Stimulated activated CD8-positive, alpha-beta memory T cell treated with anti-CD3 and anti-CD28 coated beads, Interleukin-15, amount 100 ng/mL, for 1 hour (primary cell): Measurements from ENCODE around the gene GK2.

ENCODE experiments used
- DNase-seq: peaks from one replicate; pipeline ENCODE4 v3.0.0-alpha.2; 2020; ENCODE audit warnings: low read depth

The GK2 gene

DNA sequence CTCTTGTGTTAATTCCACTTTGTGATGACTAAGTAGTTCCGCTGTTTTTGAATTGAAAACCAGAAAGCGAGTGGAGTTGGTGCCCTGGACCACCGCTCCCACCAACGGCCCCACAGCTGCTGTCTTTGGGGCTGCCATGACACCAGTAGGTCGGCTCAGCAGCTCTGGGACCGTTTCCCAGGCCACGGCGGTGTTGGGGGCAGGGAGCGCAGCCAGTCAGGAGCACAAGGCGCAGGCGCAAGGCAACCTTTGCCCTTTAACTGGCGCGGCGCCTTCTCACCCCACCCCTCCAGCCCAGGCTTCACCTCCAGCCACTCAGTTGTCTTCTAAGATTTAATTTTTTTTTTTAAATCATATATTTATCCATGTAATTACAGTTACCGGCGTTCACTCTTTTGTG, at the start of gene GK2:
Gene GK2, minus strand, starts transcription at position 166 of the 400 bp plus-strand sequence. Its CDS starts 28 bp downstream, at position 138.
- no peak for DNase-seq

DNA sequence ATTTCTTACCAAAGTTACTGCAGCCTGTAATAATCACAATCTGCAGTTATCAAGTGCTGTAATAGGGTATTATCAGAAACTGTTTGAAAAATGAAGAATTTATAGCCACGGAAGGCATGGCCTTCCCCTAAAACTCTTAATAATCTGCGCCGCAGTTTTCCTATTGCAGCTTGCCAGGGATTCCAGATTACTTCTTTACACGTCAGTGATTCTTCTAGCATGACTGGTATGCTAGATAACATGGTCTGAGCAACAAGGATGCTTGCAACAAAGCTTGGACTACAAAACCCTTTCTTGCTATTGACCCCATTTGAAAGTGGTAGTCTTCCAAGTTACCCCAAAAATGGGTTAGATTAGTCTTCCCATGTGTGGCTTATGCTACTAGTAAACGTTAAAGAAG, 47.2 kb upstream of the GK2 start:
- DNase-seq, result no peak

DNA sequence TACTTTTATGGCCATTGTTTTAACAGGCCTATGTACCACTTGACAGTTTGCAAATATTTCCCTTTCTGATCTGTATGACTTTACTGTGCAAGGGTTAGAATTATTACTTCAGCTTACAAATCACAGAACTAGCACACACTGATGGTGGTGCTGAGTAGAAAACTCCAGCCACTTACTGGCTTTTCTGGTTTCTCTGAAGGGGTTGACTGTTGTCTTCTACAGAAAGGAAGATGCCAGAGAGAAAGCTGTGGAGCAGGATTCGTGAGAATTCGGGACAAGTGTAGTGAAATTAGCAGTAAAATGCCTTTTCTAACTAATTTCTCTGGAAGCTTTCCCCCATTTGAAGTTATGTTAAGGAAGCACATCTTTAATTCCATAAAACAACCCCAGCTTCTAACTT, 46.6 kb upstream of the GK2 start:
- DNase-seq, result no peak

DNA sequence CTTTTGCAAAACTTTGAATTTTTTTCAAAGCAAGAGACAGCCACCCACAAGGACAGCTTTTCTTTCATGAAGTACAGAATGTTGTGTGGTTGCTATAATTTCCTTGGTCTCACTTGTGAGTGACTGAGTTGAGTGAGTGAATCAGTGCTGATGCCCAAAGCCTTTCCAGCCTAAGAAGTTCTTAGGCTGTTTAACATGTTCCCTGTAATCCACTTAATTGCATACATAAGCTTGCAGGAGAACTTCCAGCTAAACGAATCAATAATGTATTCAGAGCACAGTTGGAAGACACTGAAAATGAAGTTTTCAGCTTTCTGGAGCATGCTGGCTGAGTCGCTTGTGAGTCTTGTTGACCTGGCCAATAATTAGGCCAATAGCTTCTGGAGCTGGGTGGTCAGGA, 42.0 kb upstream of the GK2 start:
- no peak for DNase-seq

DNA sequence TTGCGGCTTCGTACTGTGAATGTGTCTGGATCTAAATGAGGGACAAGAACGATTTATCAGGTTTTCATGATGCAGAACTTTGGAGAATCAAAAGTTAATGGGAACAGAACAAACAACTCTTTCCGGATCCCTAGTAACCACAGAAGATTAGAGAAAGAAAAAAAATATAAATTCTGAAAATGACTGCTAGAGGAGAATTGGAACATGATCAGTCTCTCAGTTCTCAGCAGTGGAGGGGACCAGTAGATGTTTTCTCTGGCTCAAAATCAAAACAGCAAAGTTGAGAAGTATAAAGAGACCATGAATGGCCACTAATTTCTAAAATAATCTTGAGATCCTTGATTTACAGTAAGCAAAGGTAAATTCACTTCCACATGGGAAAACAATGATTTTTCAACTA, 38.1 kb upstream of the GK2 start:
- no peak for DNase-seq

DNA sequence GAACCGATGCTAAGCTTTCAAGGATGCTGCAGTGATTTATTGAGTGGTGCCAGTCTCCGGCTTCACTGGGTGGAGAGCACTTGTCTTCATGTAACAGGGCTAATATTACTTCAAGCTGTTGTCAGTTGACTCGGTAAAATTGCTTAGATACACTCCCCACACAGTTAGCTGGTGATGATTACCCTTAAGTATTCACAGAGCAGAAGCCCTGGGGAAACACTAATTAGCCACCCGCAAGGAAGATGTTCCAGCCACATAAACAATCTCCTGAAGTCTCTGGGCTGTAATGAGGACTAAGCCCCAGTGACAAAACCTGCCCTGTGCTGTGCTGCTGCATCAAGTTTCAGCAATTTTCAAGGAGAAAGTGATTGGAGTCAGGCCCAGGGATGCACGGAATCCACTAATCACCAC, 37.3 kb upstream of the GK2 start:
- DNase-seq, result no peak

DNA sequence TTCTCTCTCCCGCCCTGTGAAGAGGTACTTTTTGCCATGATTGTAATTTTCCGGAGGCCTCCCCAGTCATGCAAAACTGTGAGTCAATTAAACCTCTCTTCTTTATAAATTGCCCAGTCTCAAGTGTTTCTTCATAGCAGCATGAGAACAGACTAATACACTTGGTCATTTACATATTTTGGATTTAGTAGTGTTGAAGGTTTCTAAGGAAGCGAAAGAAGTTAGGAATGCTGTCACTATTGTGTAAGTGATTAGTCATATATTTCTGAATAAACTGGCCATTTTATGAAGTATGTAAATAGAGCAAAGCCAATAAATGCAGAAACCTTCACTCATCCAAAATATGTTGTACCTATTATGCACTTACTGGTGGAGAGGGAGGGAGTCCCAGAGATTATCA, 34.4 kb upstream of the GK2 start:
- DNase-seq, result no peak

DNA sequence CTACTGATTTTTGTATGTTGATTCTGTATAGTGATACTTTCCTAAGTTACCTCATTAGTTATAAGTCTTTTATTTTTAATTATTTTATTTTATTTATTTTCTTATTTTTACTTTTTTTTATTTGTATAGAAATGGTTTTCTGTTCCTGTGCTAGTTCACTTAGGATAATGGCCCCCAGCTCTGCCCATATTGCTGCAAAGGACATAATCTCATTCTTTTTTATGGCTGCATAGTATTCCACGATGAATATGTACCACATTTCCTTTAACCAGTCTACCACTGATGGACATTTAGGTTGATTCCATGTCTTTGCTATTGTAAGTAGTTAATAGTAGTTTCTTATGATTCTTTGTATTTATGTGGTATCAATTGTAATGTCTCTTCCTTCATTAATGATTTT, 31.5 kb upstream of the GK2 start:
- DNase-seq, result no peak

DNA sequence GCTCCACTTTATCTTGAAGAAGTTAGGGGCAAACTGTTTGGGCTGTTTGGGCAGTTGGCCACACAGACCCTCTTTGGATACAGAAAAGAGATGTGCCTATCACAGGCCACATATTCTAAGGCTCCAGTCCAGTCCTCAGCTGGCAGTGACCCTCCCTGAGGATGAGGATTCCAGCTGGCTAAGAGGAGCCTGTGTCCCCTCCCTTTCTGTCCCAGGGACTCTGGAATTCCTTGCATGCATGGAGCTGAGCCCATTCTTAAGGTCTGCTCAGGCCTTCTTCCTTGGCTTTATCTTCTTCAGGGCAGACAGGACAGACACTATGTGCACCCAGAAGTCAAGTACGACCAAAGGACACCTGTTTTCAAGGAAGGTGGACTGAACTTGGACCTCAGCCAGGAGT, 23.8 kb upstream of the GK2 start:
- no peak for DNase-seq

DNA sequence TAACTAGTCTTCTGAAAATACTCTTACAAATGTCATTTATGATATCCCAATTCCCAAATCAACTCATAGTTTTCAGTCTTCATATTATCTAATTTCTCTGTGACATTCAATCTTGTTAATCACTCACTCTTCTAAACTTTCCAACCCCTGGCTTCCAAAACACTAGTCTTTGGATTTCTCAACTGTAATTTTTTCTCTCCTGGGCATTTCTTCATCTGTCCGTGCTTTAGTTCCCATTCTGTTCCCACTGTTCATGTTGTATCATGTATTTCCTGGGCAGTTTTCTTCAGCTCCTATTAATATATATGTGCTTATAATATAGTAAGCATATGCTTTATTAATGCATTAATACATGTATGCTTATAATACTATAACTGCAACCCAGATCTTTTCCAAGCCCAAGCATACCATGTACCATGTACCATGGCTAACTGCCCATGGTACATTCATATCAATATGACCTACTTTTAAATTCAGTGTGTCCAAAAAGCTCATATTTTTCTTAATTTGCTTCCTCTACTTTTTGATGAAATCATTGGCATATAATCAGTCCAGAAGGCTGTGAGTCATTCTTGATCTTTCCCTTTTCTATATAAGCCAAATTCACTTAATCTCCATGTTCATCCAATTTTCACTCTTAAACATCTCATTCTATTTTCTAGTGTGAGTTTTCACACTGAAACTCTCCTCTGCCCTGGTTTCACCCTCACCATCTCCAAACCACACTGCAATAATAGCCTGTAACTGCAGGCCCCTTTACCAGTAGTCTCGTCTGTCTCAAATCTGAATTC, 21.3 kb upstream of the GK2 start:
- DNase-seq, result no peak

DNA sequence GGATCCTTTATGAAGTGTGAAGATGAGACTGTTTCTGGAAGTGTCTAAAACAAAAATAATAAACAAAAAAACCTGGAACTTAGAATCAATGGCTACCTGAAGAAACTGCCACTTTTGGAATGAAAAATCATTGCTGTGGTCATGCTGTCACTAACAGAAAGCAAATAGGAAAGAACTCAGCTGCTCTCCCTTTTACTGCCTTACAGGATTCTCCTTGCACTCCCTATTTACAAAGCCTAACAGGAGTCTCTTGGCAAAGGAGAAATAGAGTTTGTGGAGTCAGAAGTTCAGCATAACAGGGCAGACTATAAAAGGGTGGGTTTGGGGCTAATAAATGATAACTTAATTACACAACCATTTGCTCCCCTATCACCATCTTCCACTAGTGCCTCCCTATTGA, 19.0 kb upstream of the GK2 start:
- DNase-seq, result no peak

DNA sequence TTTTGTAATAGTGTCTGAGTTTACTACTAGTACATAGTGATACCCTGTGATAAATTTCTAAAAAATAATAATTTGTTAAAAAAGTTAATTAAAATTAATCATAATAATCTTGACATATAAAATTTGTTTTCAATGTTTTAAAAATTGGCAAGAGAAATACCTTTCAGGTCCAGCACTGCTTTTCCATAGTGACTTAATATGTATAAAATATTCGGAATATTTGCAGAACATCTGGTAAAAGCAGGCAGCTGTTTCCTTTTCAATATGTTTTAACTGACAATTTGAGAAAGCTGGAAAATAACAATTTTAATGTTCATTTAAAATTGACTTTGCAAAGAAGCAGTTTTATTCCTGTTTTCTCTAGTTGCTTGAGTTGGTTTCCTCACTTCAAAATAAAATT, 17.6 kb upstream of the GK2 start:
- DNase-seq, result no peak

DNA sequence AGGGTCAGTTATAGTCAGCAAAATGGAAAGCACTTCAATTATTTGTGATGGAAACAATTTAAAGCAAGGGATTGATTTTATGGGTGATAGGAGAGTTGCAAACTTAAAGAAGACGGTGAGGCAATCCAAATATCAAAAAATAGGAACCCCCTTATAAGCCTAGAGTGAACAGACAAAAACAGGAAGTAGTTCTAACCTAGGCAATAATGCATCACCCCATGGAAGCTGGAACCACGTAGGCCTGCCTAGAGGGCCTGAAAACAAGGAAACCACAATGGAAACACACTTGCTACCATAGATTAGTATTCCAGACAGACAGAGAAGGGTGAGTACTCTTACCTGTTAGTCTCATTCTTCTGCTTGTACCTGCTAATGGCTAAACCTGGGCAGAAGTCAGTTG, 13.5 kb upstream of the GK2 start:
- no peak for DNase-seq

DNA sequence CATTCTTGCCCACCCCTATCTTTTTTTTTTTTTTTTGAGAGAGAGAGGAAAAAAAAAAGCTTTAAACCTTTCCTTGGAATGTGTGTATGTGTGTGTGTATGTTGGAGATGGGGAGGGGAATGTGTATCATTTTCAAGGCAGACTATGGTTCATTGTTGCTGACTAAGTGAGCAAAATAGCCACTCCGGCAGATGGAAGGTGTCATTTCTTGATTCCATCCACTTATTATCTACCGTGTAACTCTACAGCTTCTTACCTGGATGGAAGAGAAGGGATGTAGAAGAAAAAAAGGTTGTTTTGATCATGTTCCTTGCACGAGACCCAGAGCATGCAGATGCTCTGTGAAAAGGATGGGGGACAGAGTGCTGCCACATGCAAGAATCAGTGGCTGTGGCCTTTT, 5.9 kb upstream of the GK2 start:
- no peak for DNase-seq

DNA sequence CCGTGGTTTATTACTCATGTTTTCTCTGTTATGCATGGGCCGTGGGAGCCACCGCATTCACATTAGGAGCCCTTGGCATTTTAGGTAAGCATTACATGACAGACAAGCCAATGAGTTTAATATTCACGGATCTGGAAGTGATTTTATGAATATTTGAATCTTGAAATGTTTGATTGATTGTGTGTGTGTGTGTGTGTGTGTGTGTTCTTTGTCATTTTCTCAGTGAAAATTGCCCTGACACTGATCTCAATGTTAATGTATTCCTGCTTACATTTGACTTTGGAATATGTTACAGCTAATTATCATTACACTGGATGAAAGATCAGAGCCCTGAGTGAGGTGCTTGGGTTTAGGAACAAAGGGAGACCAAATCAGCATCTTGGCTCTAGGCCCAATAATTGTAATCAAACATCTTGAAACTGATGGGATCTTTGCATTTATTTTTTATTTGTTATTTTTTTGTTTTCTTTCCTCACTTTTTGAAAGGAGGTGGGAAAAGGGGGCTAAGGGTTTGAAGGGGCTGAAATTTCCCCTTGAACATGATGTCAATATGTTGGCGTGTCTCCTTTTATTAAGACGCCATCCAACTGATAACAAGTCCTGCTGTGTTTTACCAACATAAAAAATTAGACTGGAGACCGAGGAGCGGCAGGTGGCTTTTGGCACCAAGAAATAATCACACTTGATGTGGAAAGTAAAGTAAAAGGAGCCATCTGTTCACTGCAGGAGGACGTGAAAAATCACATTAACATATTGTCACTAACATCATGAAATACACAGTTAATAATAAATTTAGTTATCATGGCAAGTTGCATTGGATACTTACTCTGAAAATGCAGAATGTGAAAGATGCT, 5.2 kb upstream of the GK2 start:
- no peak for DNase-seq

DNA sequence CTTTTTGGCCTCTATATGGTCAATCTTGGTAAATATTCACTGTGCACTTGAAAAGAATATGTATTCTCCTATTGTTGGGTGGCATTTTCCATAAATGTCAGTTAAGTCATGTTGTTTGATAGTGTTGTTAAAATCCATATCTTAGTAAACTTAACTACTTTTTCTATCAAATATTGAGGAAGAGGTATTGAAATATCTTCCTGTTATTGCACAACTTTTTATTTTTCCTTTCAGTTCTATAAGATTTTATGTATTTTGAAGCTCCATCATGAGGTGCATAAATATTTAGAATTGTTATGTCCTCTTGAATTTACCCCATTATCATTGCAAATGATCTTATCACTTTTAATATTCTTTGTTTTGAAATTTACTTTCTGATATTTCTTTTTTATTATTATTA, 3.4 kb downstream of the GK2 start:
- DNase-seq, result no peak

DNA sequence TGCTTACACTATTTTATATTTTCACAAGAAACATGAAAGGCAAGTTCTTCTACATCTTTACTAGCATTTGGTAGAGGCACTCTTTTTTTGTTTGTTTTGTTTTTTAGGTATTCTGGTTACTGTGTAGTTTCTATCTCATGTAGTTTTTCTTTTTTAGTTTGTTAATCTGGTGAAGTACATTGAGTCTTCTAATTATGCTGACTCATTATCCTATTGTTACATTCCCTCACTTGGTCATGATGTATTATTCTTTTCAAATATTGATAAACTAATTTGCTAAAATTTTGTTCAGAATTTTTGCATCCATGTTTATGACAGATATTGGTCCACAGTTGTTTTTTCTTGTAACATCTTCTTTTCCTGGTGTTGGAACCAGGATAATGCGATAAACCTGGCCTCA, 4.7 kb downstream of the GK2 start:
- no peak for DNase-seq

DNA sequence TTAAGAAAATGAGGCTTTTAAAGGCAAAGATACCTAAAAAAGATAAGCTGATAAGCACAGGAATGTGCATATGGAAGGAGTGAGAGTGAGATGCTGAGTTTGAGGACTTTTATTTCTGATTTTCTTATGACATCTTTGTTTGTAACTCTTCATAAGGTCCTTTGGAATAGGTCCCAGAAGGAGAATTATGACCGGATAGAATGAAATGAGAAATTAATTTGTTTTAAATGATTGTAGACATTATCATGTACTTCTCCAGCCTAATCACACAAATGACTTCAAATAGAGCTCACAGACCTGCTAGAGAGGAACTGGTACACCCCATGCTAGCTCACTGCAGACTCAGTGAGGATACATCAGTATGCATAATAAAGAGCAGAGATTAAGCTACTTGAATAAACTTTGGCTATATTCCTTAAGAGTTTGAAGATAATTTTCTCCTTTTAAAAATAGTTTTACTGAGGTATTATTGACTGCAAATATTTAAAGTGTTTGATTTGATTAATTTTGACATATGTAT, 5.6 kb downstream of the GK2 start:
- DNase-seq, result no peak

DNA sequence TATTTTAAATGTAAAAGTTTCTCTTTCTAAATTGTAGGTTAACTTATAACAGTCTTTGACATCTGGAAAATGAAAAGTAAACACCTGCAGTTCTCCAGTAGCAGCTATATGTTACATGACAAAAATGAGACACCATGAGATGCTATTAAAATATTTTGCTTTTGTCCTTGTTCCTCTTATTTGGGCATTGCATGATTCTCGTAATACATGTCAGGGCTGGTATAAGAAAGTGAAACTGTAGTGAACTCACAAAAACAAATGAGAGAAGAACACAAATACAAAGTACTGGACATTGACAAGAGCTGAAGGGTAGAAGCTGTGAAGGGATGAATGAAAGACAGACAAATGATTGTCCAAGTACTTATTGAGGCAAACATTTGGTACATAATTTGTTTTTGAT, 9.0 kb downstream of the GK2 start:
- DNase-seq, result no peak

DNA sequence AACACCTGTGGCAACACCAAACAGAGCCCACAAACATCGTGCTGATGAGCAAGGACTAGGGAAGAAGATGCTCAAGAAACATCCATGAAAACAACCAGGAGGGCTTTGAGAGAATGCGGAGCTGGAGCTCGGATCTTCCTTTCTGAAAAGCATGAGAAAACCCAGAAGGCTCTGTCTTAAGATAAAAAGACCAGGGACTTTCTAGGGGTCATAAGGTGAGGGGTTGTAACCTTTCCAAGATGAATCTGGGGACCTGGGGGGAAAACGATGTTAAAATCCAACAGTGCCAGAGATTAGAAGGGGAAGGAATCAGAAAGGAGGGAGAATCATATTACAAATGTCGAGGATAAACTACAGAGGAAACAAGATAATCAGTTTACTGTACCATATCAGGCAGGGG, 10.1 kb downstream of the GK2 start:
- no peak for DNase-seq

DNA sequence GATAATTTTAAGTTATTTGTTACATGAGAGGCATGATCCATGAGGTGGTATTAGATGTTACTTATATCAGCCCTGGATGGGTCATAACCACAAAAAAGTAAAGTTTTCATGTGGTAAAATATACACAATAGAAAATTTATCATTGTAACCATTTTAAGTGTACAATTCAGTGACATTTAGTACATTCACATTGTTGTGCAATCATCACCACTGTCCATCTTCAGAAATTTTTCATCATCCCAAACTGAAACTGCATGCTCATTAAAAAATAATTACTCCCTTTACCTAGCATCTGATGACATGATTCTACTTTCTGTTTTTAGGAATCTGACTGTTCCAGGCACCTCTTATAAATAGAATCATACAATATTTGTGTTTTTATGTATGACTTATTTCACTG, 11.2 kb downstream of the GK2 start:
- DNase-seq, result no peak

DNA sequence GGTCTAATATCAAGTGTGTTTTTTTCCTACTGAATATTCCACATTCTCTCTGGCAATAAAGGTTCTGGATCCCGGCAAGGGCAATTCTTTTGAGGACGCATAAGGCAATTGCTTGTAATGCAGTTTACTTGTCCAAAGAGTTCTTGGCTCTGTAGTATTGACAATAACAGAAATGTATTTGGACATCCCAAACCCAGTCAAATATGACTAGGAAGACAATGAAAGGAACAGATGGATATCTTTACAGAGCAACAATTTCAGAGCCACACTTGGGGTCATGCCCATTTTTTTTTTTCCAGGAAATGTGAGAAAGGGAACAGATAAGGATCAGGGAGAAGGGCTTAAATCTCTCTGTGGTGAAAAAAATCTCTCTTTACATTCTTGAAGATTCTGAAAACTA, 12.2 kb downstream of the GK2 start:
- DNase-seq, result no peak

DNA sequence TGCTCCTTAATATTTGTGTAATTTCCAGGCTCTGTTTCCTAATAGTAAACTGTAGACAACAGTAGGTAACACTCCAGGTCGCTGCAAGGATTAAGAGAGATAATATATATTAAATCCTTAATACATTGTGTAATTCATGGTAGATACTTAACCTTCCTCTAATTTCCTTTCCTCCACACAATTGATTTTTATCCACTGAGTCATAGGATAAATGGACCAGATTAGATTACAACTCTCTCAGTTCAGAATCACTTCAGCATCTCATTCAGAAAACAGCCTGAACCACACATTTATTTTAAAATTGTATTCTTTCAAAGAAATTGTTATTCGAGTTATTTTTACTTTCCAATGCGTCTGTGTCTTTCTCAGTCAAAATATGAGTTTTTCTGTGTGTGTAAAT, 17.1 kb downstream of the GK2 start:
- no peak for DNase-seq
